Panc1 (cell line): Measurements from ENCODE around the gene INTS6. TPM values are rescaled to one million over a fixed set of nuclear protein-coding genes. Genes with fewer than 3 reads are reported as not detected.

ENCODE experiments used
- ATAC-seq: fragments of 200-7000 bp; cut with Tn5 transposase; 2 replicates; pipeline ENCODE4 v1.9.1; 2020; ENCODE audit warnings: mild to moderate bottlenecking, moderate library complexity
- BruUV-seq: library from RNA; stranded (reverse); fragments of 400-500 nt; replicated peaks from 2 replicates; lab custom pipeline; 2021; lab: Mats Ljungman, UMichigan
- CTCF ChIA-PET: fragments of 300-600 bp; sonication (Branson Sonifier 250); formaldehyde crosslinking; loops from one replicate; lab custom pipeline; 2022; ENCODE audit warnings: antibody characterized with exemption; lab: Charles Lee
- POLR2A ChIA-PET: fragments of 300-600 bp; sonication (Branson Sonifier 250); formaldehyde crosslinking; loops from one replicate; lab custom pipeline; 2022; ENCODE audit warnings: antibody characterized with exemption; lab: Charles Lee
- DNase-seq: peaks from one replicate; pipeline ENCODE4 v3.0.0-alpha.2; 2010; ENCODE audit warnings: low read depth, low spot score
- H3K27ac ChIP-seq: 2 replicates; pipeline ENCODE4 v1.5.1; 2011; ENCODE audit warnings: mild to moderate bottlenecking, low read length, inconsistent platforms
- H3K27me3 ChIP-seq: fragments of 200-500 bp; sonication (Bioruptor generic); 2 replicates; pipeline ENCODE4 v1.6.0; 2014; ENCODE audit warnings: low read length, inconsistent platforms; ENCODE audit not compliant: control insufficient read depth, insufficient read depth
- H3K36me3 ChIP-seq: fragments of 200-500 bp; sonication (Bioruptor generic); 2 replicates; pipeline ENCODE4 v1.5.1; 2014; ENCODE audit warnings: inconsistent platforms, mild to moderate bottlenecking, low read length, moderate library complexity; ENCODE audit not compliant: control insufficient read depth, insufficient read depth
- H3K4me1 ChIP-seq: 2 replicates; pipeline ENCODE4 v1.5.1; 2011; ENCODE audit warnings: inconsistent platforms, mild to moderate bottlenecking, low read length, moderate library complexity; ENCODE audit not compliant: control insufficient read depth, insufficient read depth
- H3K4me3 ChIP-seq, 2 experiments: 2 replicates each; pipeline ENCODE4 v1.5.1; 2011 to 2012; ENCODE audit warnings: low read depth in 2 of 2, low read length in 2 of 2, mild to moderate bottlenecking in 2 of 2, inconsistent platforms in 1 of 2, moderate library complexity in 1 of 2
- H3K9me3 ChIP-seq: fragments of 200-500 bp; sonication (Bioruptor generic); 2 replicates; pipeline ENCODE4 v1.5.1; 2014; ENCODE audit warnings: low read depth, mild to moderate bottlenecking, inconsistent platforms, low read length, moderate library complexity; ENCODE audit not compliant: control insufficient read depth, insufficient read depth
- CTCF ChIP-seq: fragments of 450-650 bp; IDR thresholded peaks from 2 replicates; pipeline ENCODE4 v1.5.1; 2017; ENCODE audit warnings: mild to moderate bottlenecking
- POLR2AphosphoS5 ChIP-seq: IDR thresholded peaks from 2 replicates; pipeline ENCODE4 v1.6.1; 2012; ENCODE audit warnings: mild to moderate bottlenecking, low read depth, low read length, moderate library complexity
- REST ChIP-seq, 2 experiments: IDR thresholded peaks; 2 replicates each; pipeline ENCODE4 v1.6.1; 2011 to 2012; ENCODE audit warnings: low read depth in 2 of 2, control low read depth in 1 of 2, low read length in 1 of 2, mild to moderate bottlenecking in 1 of 2, moderate library complexity in 1 of 2; ENCODE audit not compliant: insufficient read depth in 1 of 2
- SIN3A ChIP-seq: IDR thresholded peaks from 2 replicates; pipeline ENCODE4 v1.6.1; 2012; ENCODE audit warnings: low read depth, mild to moderate bottlenecking, low read length, moderate library complexity, borderline replicate concordance; ENCODE audit not compliant: insufficient read depth
- TCF7L2 ChIP-seq: IDR thresholded peaks from 2 replicates; pipeline ENCODE4 v1.6.1; 2011; ENCODE audit warnings: mild to moderate bottlenecking, low read depth, low read length, inconsistent platforms
- in situ Hi-C: cut with HindIII; loops from 2 replicates; pipeline ENCODE4 v1.10.0; 2016; ENCODE audit warnings: low sequenced_read_pairs, low pct_unique_long_range_greater_than_20kb
- intact Hi-C: fragments of 100-400 bp; cut with micrococcal nuclease; formaldehyde crosslinking; loops from one replicate; pipeline ENCODE4 v1.10.0; 2022; ENCODE audit not compliant: unreplicated experiment
- total RNA-seq: library from RNA; stranded (reverse); gene quantifications from one replicate; pipeline ENCODE4 v1.2.1, GENCODE V29; 2021; ENCODE audit not compliant: unreplicated experiment

Gene INTS6
- total RNA-seq, 1 experiment from 2014 or later = 33.2 TPM

GRCh38 chr13:51425410-51426042 is 27.3 kb downstream of the INTS6 start:
- H3K27ac ChIP-seq = no peak overlapping the region
- in situ Hi-C loops (no loop called here), intact Hi-C loops (no loop called here)
- CTCF ChIA-PET = no interaction called here
- DNase-seq (no peak), ATAC-seq (no peak)
- no peak overlapping the region for H3K4me3 ChIP-seq
- no TSS peak for BruUV-seq
- peaks cover 9% of the 10 kb centered on the region; the same call in 1 of the 2 replicates for H3K36me3 ChIP-seq
- no peak for TF ChIP-seq SIN3A
- no peak for TF ChIP-seq REST (IDR thresholded peaks at IDR 0.05; ENCODE audit: insufficient read depth in 1 of 2, low read depth in 2 of 2, low read length in 1 of 2)
- TF ChIP-seq POLR2AphosphoS5 = no peak
- no peak for TF ChIP-seq TCF7L2
- no peak for TF ChIP-seq CTCF
- no peaks in the 10 kb centered on the region for H3K27me3 ChIP-seq
- H3K9me3 ChIP-seq = no peaks in the 10 kb centered on the region
- POLR2A ChIA-PET = interaction anchor here (0.6 kb wide), 1 partner anchor 164 kb away, joined by 3 read pairs; no protein-coding TSS in a partner anchor
- H3K4me1 ChIP-seq = no peaks in the 10 kb centered on the region; the same call in 1 of the 2 replicates

- Histone ChIP-seq H3K4me3 (no peak overlapping the region), H3K36me3 (peaks cover 2% of the 10 kb centered on the region; the same call in 1 of the 2 replicates), H3K27me3 (no peaks in the 10 kb centered on the region), H3K27ac (no peak overlapping the region), H3K9me3 (no peaks in the 10 kb centered on the region), H3K4me1 (no peaks in the 10 kb centered on the region; the same call in 1 of the 2 replicates)
- CTCF ChIA-PET = no interaction called here
- BruUV-seq = no TSS peak
- ATAC-seq = no peak
- POLR2A ChIA-PET = no interaction called here
- no peak for TF ChIP-seq POLR2AphosphoS5
- no peak for TF ChIP-seq TCF7L2
- TF ChIP-seq CTCF = no peak
- no peak for TF ChIP-seq REST (IDR thresholded peaks at IDR 0.05; ENCODE audit: insufficient read depth in 1 of 2, low read depth in 2 of 2, low read length in 1 of 2)
- no peak for TF ChIP-seq SIN3A
- no peak for DNase-seq
- in situ Hi-C loops (no loop called here), intact Hi-C loops (no loop called here)
Observed at GRCh38 chr13:51423766-51424165, 29.1 kb downstream of the INTS6 start.
